ENCODE results near the gene IRX2. TPM values are rescaled to one million over a fixed set of nuclear protein-coding genes. Genes with fewer than 3 reads are reported as not detected.

IRX2 gene
- total and polyA plus RNA-seq, 2 donors (not counting 3 experiments of a cell fraction or from before 2014, with no cell fraction given) = not detected

DNA sequence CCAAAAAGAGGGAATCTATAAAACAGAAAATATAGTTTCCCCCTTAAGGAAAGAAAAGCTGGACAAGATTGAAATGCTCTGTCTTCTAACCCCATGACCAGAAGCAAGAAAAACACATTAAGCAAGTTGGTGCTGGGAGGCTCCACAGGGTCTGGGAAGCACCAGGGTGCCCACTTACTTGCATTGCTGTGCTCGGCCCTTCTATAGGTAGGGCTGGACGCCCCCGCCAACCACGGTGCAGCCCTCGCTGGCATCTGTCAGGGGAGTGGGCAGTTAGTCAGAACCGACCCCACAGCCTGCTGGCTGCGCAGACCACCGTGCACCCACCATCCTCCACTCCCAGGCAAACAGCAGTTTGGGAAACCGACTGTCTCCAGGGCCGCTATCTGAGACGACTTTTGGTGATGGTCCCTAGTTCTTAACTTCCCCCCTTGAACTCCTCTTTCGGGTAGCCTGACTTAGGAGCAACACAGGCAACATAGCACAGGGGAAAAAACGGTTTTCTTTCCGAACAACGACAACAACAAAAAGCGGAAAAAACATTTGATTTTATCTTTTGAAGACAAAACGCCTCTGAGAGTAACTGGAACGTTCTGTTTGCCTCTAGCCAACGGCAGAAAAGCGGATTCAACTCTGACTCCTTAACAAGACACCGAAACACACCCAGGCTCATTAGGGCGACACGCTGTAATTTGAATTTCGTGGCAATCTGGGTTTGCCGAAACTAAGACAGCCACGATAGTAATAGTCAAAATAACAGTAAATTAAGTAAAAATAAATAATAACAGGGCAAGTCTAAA lies 3.9 kb downstream of the IRX2 start:
- H3K36me3 ChIP-seq (ENCODE audit: control insufficient read depth in 2 of 2, extremely low read depth in 1 of 2, insufficient read depth in 2 of 2, low read length in 2 of 2) = no peaks in the 10 kb centered on the region
- CTCF ChIA-PET = no interaction called here
- no TSS peak for BruUV-seq (replicated peaks)
- no peaks in the 10 kb centered on the region for H3K9me1 ChIP-seq (replicated peaks; ENCODE audit: control insufficient read depth, extremely low read depth, insufficient read depth, low read length)
- H3K9me3 ChIP-seq (replicated peaks; ENCODE audit: control insufficient read depth, insufficient read depth, low read length) = no peaks in the 10 kb centered on the region
- H3K9ac ChIP-seq (replicated peaks; ENCODE audit: extremely low read depth, insufficient read depth, low read length) = no peak overlapping the region
- no peaks in the 10 kb centered on the region for H3K79me2 ChIP-seq (ENCODE audit: control insufficient read depth, insufficient read depth, low read length)
- no peak for DNase-seq (ENCODE audit: low read depth, low spot score)
- TF ChIP-seq JUN (IDR thresholded peaks at IDR 0.05; ENCODE audit: borderline replicate concordance, insufficient read depth, insufficient read length, low read depth) (no peak), EZH2 (IDR thresholded peaks at IDR 0.05; ENCODE audit: borderline replicate concordance, low read depth, low read length, severe bottlenecking) (no peak), GATA2 (IDR thresholded peaks at IDR 0.05; ENCODE audit: insufficient read depth, insufficient read length, low read depth, low read length) (no peak), MYC (IDR thresholded peaks at IDR 0.05; ENCODE audit: low read depth, low read length) (no peak), FOS (IDR thresholded peaks at IDR 0.05; ENCODE audit: borderline replicate concordance, insufficient read depth, low read length) (no peak), POLR2AphosphoS5 (IDR thresholded peaks at IDR 0.05; ENCODE audit: insufficient read depth, low read depth, low read length) (no peak), POLR2A (IDR thresholded peaks at IDR 0.05; ENCODE audit: low read depth, low read length) (no peak)
- TF ChIP-seq, protein P1, sequence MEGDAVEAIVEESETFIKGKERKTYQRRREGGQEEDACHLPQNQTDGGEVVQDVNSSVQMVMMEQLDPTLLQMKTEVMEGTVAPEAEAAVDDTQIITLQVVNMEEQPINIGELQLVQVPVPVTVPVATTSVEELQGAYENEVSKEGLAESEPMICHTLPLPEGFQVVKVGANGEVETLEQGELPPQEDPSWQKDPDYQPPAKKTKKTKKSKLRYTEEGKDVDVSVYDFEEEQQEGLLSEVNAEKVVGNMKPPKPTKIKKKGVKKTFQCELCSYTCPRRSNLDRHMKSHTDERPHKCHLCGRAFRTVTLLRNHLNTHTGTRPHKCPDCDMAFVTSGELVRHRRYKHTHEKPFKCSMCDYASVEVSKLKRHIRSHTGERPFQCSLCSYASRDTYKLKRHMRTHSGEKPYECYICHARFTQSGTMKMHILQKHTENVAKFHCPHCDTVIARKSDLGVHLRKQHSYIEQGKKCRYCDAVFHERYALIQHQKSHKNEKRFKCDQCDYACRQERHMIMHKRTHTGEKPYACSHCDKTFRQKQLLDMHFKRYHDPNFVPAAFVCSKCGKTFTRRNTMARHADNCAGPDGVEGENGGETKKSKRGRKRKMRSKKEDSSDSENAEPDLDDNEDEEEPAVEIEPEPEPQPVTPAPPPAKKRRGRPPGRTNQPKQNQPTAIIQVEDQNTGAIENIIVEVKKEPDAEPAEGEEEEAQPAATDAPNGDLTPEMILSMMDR (IDR thresholded peaks at IDR 0.05; ENCODE audit: extremely low read depth in 1 of 2, insufficient read depth in 1 of 2, low read depth in 1 of 2, low read length in 2 of 2) = no peak
- TF ChIP-seq, protein P2, sequence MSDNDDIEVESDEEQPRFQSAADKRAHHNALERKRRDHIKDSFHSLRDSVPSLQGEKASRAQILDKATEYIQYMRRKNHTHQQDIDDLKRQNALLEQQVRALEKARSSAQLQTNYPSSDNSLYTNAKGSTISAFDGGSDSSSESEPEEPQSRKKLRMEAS (IDR thresholded peaks at IDR 0.05; ENCODE audit: insufficient read depth, insufficient read length) = no peak
- H3K4me2 ChIP-seq (ENCODE audit: insufficient read depth, low read length) = no peak overlapping the region
- dilution Hi-C loops (cut with MboI; ENCODE audit: extremely low pct_ligation_motif_present, low sequenced_read_pairs) (no loop called here), intact Hi-C loops (cut with micrococcal nuclease) (loop anchor here (10.0 kb wide), 1 partner anchor 847 kb away; the partner anchor contains the start of gene IRX1)
- POLR2A ChIA-PET = no interaction called here
- no peak for FAIRE-seq
- no peaks in the 10 kb centered on the region for H3K4me1 ChIP-seq (ENCODE audit: control insufficient read depth, extremely low read depth, insufficient read depth, low read length)
- no peaks in the 10 kb centered on the region for H4K20me1 ChIP-seq (replicated peaks; ENCODE audit: control insufficient read depth, extremely low read depth, insufficient read depth, low read length)
- no peak overlapping the region for H2AFZ ChIP-seq (ENCODE audit: low read depth, low read length)
- H3K27ac ChIP-seq (ENCODE audit: insufficient read depth, low read depth, low read length) = no peak overlapping the region
- peaks cover 35 to 72% of the 10 kb centered on the region in 2 experiments for H3K27me3 ChIP-seq (ENCODE audit: control insufficient read depth in 2 of 2, insufficient read depth in 2 of 2, low read length in 2 of 2)
- no peak overlapping the region for H3K4me3 ChIP-seq (replicated peaks in 1 of 3; ENCODE audit: insufficient read depth in 1 of 3, low read depth in 1 of 3, low read length in 3 of 3)
